Measurements from ENCODE around the gene ZBTB38. TPM values are rescaled to one million over a fixed set of nuclear protein-coding genes. Genes with fewer than 3 reads are reported as not detected.

The ZBTB38 gene
- total and polyA plus RNA-seq, 2 of the 13 experiments (the other 11 are each of a cell fraction or from before 2014, with no cell fraction given) = 26.8 to 51.7 TPM

DNA sequence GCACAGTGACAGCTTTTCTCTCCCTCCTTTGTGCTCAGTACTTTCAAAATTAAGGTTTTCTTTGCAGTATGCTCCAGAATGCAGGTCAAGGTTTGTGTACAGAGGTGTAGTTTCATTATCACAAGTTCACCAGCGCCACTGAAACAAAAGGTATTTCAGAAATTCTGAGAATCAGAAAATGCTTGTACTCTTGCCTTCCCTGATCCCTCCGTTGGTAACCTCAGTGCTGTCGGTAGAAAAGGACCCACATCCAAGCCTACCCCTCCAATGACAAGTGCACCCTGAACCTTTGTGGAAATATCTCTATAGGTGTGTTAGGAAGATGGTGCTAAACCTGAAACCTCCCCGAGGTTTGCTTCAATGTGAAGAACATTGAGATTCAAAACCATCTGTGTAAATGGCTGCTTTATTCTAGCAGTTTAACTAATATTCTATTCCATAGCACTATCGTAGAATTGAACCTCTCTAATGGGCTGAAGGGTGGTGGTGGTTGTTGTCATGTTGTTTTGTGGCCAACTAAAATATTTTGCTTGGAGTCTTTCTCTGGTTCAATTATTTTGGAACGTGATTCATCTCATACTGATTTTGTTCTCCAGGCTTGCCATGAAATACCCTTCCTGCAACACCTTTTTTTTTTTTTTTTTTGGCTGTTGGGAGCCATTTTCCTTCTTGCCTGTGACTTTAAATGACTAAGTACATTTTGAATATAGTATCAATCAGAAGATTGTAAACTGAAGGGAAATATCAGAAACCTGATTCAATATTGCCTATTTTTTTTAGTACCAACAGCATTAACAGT, 20.7 kb downstream of the ZBTB38 start (continued):
- TF ChIP-seq, protein P1, sequence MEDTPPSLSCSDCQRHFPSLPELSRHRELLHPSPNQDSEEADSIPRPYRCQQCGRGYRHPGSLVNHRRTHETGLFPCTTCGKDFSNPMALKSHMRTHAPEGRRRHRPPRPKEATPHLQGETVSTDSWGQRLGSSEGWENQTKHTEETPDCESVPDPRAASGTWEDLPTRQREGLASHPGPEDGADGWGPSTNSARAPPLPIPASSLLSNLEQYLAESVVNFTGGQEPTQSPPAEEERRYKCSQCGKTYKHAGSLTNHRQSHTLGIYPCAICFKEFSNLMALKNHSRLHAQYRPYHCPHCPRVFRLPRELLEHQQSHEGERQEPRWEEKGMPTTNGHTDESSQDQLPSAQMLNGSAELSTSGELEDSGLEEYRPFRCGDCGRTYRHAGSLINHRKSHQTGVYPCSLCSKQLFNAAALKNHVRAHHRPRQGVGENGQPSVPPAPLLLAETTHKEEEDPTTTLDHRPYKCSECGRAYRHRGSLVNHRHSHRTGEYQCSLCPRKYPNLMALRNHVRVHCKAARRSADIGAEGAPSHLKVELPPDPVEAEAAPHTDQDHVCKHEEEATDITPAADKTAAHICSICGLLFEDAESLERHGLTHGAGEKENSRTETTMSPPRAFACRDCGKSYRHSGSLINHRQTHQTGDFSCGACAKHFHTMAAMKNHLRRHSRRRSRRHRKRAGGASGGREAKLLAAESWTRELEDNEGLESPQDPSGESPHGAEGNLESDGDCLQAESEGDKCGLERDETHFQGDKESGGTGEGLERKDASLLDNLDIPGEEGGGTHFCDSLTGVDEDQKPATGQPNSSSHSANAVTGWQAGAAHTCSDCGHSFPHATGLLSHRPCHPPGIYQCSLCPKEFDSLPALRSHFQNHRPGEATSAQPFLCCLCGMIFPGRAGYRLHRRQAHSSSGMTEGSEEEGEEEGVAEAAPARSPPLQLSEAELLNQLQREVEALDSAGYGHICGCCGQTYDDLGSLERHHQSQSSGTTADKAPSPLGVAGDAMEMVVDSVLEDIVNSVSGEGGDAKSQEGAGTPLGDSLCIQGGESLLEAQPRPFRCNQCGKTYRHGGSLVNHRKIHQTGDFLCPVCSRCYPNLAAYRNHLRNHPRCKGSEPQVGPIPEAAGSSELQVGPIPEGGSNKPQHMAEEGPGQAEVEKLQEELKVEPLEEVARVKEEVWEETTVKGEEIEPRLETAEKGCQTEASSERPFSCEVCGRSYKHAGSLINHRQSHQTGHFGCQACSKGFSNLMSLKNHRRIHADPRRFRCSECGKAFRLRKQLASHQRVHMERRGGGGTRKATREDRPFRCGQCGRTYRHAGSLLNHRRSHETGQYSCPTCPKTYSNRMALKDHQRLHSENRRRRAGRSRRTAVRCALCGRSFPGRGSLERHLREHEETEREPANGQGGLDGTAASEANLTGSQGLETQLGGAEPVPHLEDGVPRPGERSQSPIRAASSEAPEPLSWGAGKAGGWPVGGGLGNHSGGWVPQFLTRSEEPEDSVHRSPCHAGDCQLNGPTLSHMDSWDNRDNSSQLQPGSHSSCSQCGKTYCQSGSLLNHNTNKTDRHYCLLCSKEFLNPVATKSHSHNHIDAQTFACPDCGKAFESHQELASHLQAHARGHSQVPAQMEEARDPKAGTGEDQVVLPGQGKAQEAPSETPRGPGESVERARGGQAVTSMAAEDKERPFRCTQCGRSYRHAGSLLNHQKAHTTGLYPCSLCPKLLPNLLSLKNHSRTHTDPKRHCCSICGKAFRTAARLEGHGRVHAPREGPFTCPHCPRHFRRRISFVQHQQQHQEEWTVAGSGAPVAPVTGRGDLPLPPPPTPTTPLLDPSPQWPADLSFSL (CRISPR knock-in tag; IDR thresholded peaks at IDR 0.05) = no peak
- no peak for TF ChIP-seq ZNF703 (CRISPR knock-in tag; IDR thresholded peaks at IDR 0.05; ENCODE audit: borderline replicate concordance)
- peak; percentile 48 for TF ChIP-seq FOXA3 (CRISPR knock-in tag; IDR thresholded peaks at IDR 0.05)
- TF ChIP-seq YY1 (IDR thresholded peaks at IDR 0.05; ENCODE audit: insufficient read depth, insufficient replicate concordance, low read depth, low read length) = no peak
- no peak for TF ChIP-seq ZNF343 (CRISPR knock-in tag; IDR thresholded peaks at IDR 0.05)
- TF ChIP-seq, protein P2, sequence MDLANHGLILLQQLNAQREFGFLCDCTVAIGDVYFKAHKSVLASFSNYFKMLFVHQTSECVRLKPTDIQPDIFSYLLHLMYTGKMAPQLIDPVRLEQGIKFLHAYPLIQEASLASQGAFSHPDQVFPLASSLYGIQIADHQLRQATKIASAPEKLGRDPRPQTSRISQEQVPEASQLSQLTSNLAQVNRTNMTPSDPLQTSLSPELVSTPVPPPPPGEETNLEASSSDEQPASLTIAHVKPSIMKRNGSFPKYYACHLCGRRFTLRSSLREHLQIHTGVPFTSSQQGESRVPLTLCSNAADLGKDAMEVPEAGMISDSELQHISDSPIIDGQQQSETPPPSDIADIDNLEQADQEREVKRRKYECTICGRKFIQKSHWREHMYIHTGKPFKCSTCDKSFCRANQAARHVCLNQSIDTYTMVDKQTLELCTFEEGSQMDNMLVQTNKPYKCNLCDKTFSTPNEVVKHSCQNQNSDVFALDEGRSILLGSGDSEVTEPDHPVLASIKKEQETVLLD (CRISPR knock-in tag; IDR thresholded peaks at IDR 0.05; ENCODE audit: low read depth) = no peak
- TF ChIP-seq, protein P3, sequence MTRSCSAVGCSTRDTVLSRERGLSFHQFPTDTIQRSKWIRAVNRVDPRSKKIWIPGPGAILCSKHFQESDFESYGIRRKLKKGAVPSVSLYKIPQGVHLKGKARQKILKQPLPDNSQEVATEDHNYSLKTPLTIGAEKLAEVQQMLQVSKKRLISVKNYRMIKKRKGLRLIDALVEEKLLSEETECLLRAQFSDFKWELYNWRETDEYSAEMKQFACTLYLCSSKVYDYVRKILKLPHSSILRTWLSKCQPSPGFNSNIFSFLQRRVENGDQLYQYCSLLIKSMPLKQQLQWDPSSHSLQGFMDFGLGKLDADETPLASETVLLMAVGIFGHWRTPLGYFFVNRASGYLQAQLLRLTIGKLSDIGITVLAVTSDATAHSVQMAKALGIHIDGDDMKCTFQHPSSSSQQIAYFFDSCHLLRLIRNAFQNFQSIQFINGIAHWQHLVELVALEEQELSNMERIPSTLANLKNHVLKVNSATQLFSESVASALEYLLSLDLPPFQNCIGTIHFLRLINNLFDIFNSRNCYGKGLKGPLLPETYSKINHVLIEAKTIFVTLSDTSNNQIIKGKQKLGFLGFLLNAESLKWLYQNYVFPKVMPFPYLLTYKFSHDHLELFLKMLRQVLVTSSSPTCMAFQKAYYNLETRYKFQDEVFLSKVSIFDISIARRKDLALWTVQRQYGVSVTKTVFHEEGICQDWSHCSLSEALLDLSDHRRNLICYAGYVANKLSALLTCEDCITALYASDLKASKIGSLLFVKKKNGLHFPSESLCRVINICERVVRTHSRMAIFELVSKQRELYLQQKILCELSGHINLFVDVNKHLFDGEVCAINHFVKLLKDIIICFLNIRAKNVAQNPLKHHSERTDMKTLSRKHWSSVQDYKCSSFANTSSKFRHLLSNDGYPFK (CRISPR knock-in tag; IDR thresholded peaks at IDR 0.05; ENCODE audit: borderline replicate concordance) = no peak
- TF ChIP-seq ATF1 (CRISPR knock-in tag; IDR thresholded peaks at IDR 0.05) = no peak
- TF ChIP-seq, protein P4, sequence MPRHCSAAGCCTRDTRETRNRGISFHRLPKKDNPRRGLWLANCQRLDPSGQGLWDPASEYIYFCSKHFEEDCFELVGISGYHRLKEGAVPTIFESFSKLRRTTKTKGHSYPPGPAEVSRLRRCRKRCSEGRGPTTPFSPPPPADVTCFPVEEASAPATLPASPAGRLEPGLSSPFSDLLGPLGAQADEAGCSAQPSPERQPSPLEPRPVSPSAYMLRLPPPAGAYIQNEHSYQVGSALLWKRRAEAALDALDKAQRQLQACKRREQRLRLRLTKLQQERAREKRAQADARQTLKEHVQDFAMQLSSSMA (CRISPR knock-in tag; IDR thresholded peaks at IDR 0.05) = no peak
- peak; percentile 46; the same call in 1 of the 2 replicates for TF ChIP-seq BCL6 (CRISPR knock-in tag; IDR thresholded peaks at IDR 0.05)
- peak; percentile 41; the same call in 1 of the 2 replicates for TF ChIP-seq NR2F6 (IDR thresholded peaks at IDR 0.05)
- peak; percentile 74 for TF ChIP-seq NR2F6 (CRISPR knock-in tag; IDR thresholded peaks at IDR 0.05)
- no peak for TF ChIP-seq RFX3 (CRISPR knock-in tag; IDR thresholded peaks at IDR 0.05)
- TF ChIP-seq KDM1A (CRISPR knock-in tag; IDR thresholded peaks at IDR 0.05) = no peak
- TF ChIP-seq HNF4G (IDR thresholded peaks at IDR 0.05; ENCODE audit: borderline replicate concordance, low read depth, low read length) = no peak
- TF ChIP-seq HNF4G (CRISPR knock-in tag; IDR thresholded peaks at IDR 0.05; ENCODE audit: borderline replicate concordance, low read depth) = no peak
- no peak for TF ChIP-seq FOXJ3 (CRISPR knock-in tag; IDR thresholded peaks at IDR 0.05; ENCODE audit: borderline replicate concordance)

All from HepG2 (cell line).